AG04450 (cell line): ENCODE measurements around the gene NEURL1B. TPM values are rescaled to one million over a fixed set of nuclear protein-coding genes. Genes with fewer than 3 reads are reported as not detected.

Source experiments
- CTCF ChIA-PET: fragments of 300-600, 350-600 bp; formaldehyde crosslinking; extraction: SDS; loops from one replicate; lab custom pipeline; 2022; ENCODE audit warnings: antibody characterized with exemption, inconsistent platforms; lab: Charles Lee
- POLR2A ChIA-PET: fragments of 350-600 bp; formaldehyde crosslinking; extraction: SDS; loops from one replicate; lab custom pipeline; 2021; ENCODE audit warnings: antibody characterized with exemption, inconsistent platforms; lab: Yijun Ruan, JAX
- DNase-seq: peaks from one replicate; pipeline ENCODE4 v3.0.0-alpha.2; 2011; ENCODE audit warnings: low read depth, low spot score
- H3K27ac ChIP-seq: one replicate; pipeline ENCODE4 v1.5.1; 2012; ENCODE audit warnings: low read depth, low read length, control low read depth
- H3K27me3 ChIP-seq: one replicate; pipeline ENCODE4 v1.6.0; 2012; ENCODE audit warnings: low read length; ENCODE audit not compliant: control insufficient read depth, insufficient read depth
- H3K4me3 ChIP-seq: 2 replicates; pipeline ENCODE4 v1.5.1; 2011; ENCODE audit warnings: mild to moderate bottlenecking, low read depth, low read length, control low read depth
- H3K9me3 ChIP-seq: 2 replicates; pipeline ENCODE4 v1.5.1; 2012; ENCODE audit warnings: low read length; ENCODE audit not compliant: control insufficient read depth, insufficient read depth
- polyA plus RNA-seq: library from polyadenylated mRNA; depleted of rRNA; stranded (reverse); fragments of >200 nt; gene quantifications from 2 replicates; pipeline ENCODE4 v1.2.3, GENCODE V29; 2011
- TF ChIP-seq, protein P1 (sequence below): IDR thresholded peaks from 2 replicates; pipeline ENCODE4 v1.5.1; 2011; ENCODE audit warnings: low read depth, low read length, control low read depth, inconsistent platforms

The NEURL1B gene
- polyA plus RNA-seq, 1 experiment, result 1.8 TPM

DNA sequence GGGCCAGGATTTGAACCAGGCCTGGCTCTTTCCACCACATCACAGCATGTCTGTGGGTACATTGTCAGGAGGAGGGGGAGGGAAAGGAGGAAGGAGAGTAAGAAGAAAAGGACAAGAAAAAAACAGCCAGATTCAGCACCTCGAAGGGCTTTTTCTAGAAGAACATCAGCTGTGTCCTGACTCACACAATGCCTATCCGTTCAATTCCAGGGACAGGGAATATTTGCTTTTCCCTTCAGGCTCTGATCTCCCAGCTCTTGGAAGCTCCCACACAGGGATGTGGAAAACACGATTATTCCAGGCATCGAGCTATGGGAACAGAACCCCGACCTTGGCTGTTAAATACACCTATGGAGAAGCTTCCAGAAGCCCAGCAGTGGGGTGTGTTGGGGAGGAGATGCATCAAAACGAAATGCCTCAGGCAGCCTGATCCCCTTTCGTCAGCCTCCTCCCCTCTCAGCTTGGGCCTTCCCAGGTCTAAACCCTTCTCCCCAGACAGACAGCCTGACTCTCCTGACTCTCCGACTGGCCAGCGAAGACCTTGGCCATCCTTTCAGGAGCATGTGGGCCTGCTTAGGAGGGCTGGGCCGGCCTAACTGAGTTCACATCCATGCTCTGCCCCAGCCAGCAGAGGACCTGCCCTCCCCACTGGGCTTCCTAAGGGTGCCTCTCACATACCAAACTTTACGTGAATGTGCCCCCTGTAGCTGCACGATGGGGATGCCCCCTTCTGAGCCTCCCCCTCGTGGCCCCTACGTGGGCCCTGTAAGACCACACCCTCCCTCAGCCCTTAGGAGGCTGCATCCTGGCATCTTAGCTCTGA is 54.4 kb downstream of the NEURL1B start:
- POLR2A ChIA-PET, result no interaction called here
- no peak for DNase-seq

DNA sequence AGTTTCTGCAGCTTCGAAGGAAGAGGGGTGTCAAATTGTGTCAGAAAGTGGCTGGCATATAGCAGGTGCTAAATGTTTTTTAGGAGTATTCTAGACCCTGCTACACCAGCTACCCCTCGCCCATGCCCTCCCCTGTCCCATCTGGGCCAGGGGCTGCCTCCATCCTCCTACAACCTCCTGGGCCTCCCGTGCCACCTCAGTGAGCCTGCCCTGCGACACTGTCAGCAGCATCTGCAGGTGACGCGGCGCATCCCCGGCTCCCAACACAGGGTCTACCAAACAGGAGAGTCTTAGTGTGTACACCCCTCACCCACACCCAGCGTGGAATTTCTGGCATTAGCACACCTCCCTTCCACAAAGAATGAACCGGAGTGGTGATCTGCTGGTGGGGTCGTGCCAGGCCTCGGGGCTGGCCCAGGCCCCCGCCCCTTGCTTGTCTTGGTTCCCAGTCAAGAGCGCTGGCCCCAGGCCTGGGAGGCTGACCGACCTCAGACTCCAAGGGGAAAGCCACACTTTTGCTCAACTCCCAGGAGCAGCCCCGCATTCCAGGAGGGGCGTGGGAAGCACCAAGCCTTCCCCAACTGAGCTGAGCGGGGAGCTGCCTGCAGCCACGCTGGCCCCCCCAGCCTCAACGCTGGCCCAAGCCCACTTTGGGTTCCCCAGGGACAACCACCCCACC is 55.2 kb downstream of the NEURL1B start:
- Histone ChIP-seq H3K4me3 (no peak overlapping the region), H3K9me3 (no peaks in the 10 kb centered on the region; the same call in 1 of the 2 replicates), H3K27me3 (peaks cover 17% of the 10 kb centered on the region), H3K27ac (no peak overlapping the region)
- ChIA-PET POLR2A (no interaction called here), CTCF (interaction anchor here (0.7 to 3.6 kb wide), 18 partner anchors 9 to 291 kb away, joined by 3 to 135 read pairs (median 6); no protein-coding TSS in a partner anchor)
- no peak for DNase-seq
- TF ChIP-seq, protein P1, sequence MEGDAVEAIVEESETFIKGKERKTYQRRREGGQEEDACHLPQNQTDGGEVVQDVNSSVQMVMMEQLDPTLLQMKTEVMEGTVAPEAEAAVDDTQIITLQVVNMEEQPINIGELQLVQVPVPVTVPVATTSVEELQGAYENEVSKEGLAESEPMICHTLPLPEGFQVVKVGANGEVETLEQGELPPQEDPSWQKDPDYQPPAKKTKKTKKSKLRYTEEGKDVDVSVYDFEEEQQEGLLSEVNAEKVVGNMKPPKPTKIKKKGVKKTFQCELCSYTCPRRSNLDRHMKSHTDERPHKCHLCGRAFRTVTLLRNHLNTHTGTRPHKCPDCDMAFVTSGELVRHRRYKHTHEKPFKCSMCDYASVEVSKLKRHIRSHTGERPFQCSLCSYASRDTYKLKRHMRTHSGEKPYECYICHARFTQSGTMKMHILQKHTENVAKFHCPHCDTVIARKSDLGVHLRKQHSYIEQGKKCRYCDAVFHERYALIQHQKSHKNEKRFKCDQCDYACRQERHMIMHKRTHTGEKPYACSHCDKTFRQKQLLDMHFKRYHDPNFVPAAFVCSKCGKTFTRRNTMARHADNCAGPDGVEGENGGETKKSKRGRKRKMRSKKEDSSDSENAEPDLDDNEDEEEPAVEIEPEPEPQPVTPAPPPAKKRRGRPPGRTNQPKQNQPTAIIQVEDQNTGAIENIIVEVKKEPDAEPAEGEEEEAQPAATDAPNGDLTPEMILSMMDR, result no peak

More for the DNA sequence above, 54.4 kb downstream of the NEURL1B start:
- TF ChIP-seq, protein P1, result no peak
- CTCF ChIA-PET, result interaction anchor here (0.8 to 3.6 kb wide), 7 partner anchors 8 to 244 kb away, joined by 3 to 41 read pairs (median 18); no protein-coding TSS in a partner anchor
- Histone ChIP-seq H3K27me3 (peaks cover 10% of the 10 kb centered on the region), H3K27ac (peak overlapping the region; percentile 21), H3K9me3 (no peaks in the 10 kb centered on the region; the same call in 1 of the 2 replicates), H3K4me3 (no peak overlapping the region)

DNA sequence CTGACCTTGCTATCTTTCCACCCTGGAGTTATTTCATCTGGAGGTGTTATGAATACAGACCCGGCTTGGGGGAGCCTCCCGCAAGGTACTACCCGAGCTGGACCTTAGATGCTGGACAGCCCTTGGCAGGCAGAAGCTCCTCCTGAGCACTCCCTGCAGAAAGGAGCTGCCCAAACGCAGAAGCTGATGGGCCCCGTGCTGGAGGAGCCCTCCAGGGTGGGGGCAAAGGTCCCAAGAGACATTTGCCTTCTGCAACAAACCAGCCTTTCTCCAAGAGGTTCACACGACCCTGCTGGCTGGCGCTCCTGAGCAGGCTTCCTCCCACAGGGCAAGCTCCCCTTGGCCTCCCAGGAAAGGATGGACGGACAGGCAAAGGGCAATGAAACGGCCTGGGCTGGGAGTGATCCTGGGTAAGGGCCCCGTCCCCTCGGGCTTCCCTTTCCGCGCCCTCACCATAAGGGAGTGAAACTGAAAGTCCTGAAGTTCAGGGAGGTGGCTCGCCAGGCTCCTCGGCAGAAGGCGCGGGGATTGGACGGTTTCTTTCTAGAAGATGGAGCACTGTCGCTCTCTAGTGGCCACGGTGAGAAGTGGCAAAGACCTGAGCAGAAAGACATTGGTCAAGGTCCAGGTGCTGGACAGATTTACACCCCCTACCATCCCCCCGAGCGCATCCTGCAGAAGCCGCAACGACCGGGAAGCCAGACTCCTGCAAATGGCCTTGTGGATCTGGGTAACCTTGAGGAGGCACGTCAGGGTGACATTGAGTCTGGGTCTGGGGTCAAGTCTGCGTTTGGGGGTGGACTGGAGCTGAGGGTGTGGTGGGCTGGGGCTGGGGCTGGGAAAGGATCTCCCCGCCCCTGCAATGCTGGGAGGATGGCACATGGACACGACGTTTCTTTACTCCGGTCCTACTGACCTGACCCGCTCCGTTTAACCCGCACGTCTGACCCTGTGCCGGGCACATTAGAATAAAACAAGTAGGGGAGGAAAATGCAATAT is 56.4 kb downstream of the NEURL1B start:
- TF ChIP-seq, protein P1, result peak; percentile 91
- H3K27ac ChIP-seq, result peak overlapping the region; percentile 21
- CTCF ChIA-PET, result interaction anchor here (0.6 to 3.1 kb wide), 38 partner anchors 10 to 305 kb away, joined by 3 to 135 read pairs (median 4); no protein-coding TSS in a partner anchor

DNA sequence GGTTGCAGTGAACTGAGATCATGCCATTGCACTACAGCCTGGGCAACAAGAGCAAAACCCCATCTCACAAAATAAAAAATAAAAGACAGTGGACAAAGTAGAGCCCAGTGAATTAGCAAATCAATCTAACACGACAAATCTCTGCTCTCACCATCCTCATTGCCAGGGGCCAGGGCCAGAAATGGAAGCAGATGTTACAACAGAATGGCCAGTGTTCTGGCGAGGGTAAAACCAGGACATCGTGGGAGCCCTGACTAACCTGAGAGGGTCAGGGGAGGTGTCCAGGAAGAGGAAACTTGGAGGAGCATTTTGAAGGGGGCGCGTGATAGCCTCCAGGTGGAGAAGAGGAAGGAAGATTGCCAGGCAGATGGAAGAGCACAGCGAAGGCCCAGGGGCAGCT is 58.4 kb downstream of the NEURL1B start:
- Histone ChIP-seq H3K27me3 (peaks cover 31% of the 10 kb centered on the region), H3K4me3 (no peak overlapping the region), H3K9me3 (no peaks in the 10 kb centered on the region; the same call in 1 of the 2 replicates), H3K27ac (no peak overlapping the region)
- TF ChIP-seq, protein P1, result no peak
- POLR2A ChIA-PET, result no interaction called here
- CTCF ChIA-PET, result interaction anchor here (0.9 to 3.1 kb wide), 4 partner anchors 13 to 227 kb away, joined by 3 to 135 read pairs (median 10); no protein-coding TSS in a partner anchor
- no peak for DNase-seq

More for the DNA sequence above, 56.4 kb downstream of the NEURL1B start:
- H3K27me3 ChIP-seq, result peaks cover 24% of the 10 kb centered on the region
- no peaks in the 10 kb centered on the region; the same call in 1 of the 2 replicates for H3K9me3 ChIP-seq
- peak; percentile 63 for DNase-seq
- H3K4me3 ChIP-seq, result peak overlapping the region; percentile 72
- POLR2A ChIA-PET, result no interaction called here
